ENCODE measurements around the gene PIP4K2B.

PIP4K2B gene

GRCh38 chr17:38720941-38721340 lies 78.4 kb downstream of the PIP4K2B start:
- no peak for TF ChIP-seq ZNF274 (IDR thresholded peaks at IDR 0.05; ENCODE audit: low read depth, low read length)
- no peak overlapping the region for H3K4me3 ChIP-seq (ENCODE audit: low read length)

GRCh38 chr17:38719943-38720641 lies 79.3 kb downstream of the PIP4K2B start:
- no peak for TF ChIP-seq ZNF274 (IDR thresholded peaks at IDR 0.05; ENCODE audit: low read depth, low read length)
- H3K4me3 ChIP-seq (ENCODE audit: low read length), result no peak overlapping the region

GRCh38 chr17:38719289-38719942 lies 79.9 kb downstream of the PIP4K2B start:
- no peak overlapping the region for H3K4me3 ChIP-seq (ENCODE audit: low read length)
- TF ChIP-seq ZNF274 (IDR thresholded peaks at IDR 0.05; ENCODE audit: low read depth, low read length), result no peak

GRCh38 chr17:38717139-38717745 lies 82.1 kb downstream of the PIP4K2B start:
- no peak overlapping the region for H3K4me3 ChIP-seq (ENCODE audit: low read length)
- TF ChIP-seq ZNF274 (IDR thresholded peaks at IDR 0.05; ENCODE audit: low read depth, low read length), result no peak

- no peak for TF ChIP-seq ZNF274 (IDR thresholded peaks at IDR 0.05; ENCODE audit: low read depth, low read length)
Observed at GRCh38 chr17:38716368-38717005, 82.9 kb downstream of the PIP4K2B start.

More at GRCh38 chr17:38716368-38717005, 82.9 kb downstream of the PIP4K2B start:
- H3K4me3 ChIP-seq (ENCODE audit: low read length), result no peak overlapping the region
